GM12878 (cell line): ENCODE results near the gene F12. TPM values are rescaled to one million over a fixed set of nuclear protein-coding genes. Genes with fewer than 3 reads are reported as not detected.

Experiments used
- ATAC-seq: fragments of 200-7000 bp; cut with Tn5 transposase; 3 replicates; pipeline ENCODE4 v1.9.1; 2020; ENCODE audit warnings: mild to moderate bottlenecking, moderate library complexity
- BruUV-seq: library from RNA; stranded (reverse); fragments of 400-500 nt; replicated peaks from 2 replicates; lab custom pipeline; 2021; lab: Mats Ljungman, UMichigan
- CTCF ChIA-PET: fragments of 300-600 bp; sonication (Branson Sonifier 250); formaldehyde crosslinking; extraction: SDS; loops from one replicate; lab custom pipeline; 2021; ENCODE audit warnings: inconsistent platforms; lab: Yijun Ruan, JAX
- POLR2A ChIA-PET: fragments of 350-600 bp; formaldehyde crosslinking; extraction: SDS; loops from one replicate; lab custom pipeline; 2021; ENCODE audit warnings: inconsistent platforms; lab: Charles Lee
- RAD21 ChIA-PET: fragments of 300-600 bp; sonication (Branson Sonifier 250); formaldehyde crosslinking; loops from one replicate; lab custom pipeline; 2023; ENCODE audit warnings: antibody characterized with exemption; ENCODE audit not compliant: unreplicated experiment; lab: Charles Lee
- SMC1A ChIA-PET: fragments of 300-600 bp; sonication (Branson Sonifier 250); formaldehyde crosslinking; loops from one replicate; lab custom pipeline; 2023; ENCODE audit not compliant: unreplicated experiment, uncharacterized antibody; lab: Charles Lee
- DNase-seq: peaks from one replicate; pipeline ENCODE4 v3.0.0-alpha.2; 2011; ENCODE audit warnings: low read depth, low spot score
- FAIRE-seq: peaks from 3 replicates; lab custom pipeline; 2011; peaks lifted over from hg19 to GRCh38; lab: Jason Lieb, UNC
- H2AFZ ChIP-seq: 2 replicates; pipeline ENCODE4 v1.6.0; 2011; ENCODE audit warnings: low read depth, low read length, control low read depth; ENCODE audit not compliant: control insufficient read depth
- H3K27ac ChIP-seq: 2 replicates; pipeline ENCODE4 v1.5.1; 2011; ENCODE audit warnings: control low read depth; ENCODE audit not compliant: control insufficient read depth, insufficient read depth
- H3K27me3 ChIP-seq, 2 experiments: replicated peaks in 1 of 2; 2 replicates each; pipeline versions ENCODE4 v1.6.0 to v1.6.1; 2011; ENCODE audit warnings: low read length in 1 of 2; ENCODE audit not compliant: control insufficient read depth in 2 of 2, insufficient read depth in 2 of 2
- H3K36me3 ChIP-seq, 2 experiments: 2 replicates each; pipeline ENCODE4 v1.5.1; 2011; ENCODE audit warnings: low read length in 1 of 2; ENCODE audit not compliant: control insufficient read depth in 2 of 2, insufficient read depth in 2 of 2
- H3K4me1 ChIP-seq: 2 replicates; pipeline ENCODE4 v1.6.1; 2011; ENCODE audit warnings: mild to moderate bottlenecking, low read length, moderate library complexity, mixed read lengths; ENCODE audit not compliant: control insufficient read depth, insufficient read depth
- H3K4me2 ChIP-seq: 2 replicates; pipeline ENCODE4 v1.6.0; 2011; ENCODE audit warnings: control low read depth; ENCODE audit not compliant: control insufficient read depth, insufficient read depth
- H3K4me3 ChIP-seq: fragments of 200-600 bp; sonication (generic); 2 replicates; pipeline ENCODE4 v1.5.1; 2016
- H3K79me2 ChIP-seq: 2 replicates; pipeline ENCODE4 v1.6.0; 2011; ENCODE audit warnings: low read length; ENCODE audit not compliant: control insufficient read depth, insufficient read depth
- H3K9ac ChIP-seq: 2 replicates; pipeline ENCODE4 v1.8.0; 2011; ENCODE audit warnings: low read length, control low read depth, mixed read lengths; ENCODE audit not compliant: control insufficient read depth, insufficient read depth
- H3K9me3 ChIP-seq: replicated peaks from 3 replicates; pipeline ENCODE4 v1.5.1; 2011; ENCODE audit warnings: mild to moderate bottlenecking, low read length; ENCODE audit not compliant: control insufficient read depth, insufficient read depth
- H4K20me1 ChIP-seq: 2 replicates; pipeline ENCODE4 v1.6.0; 2011; ENCODE audit not compliant: control insufficient read depth, insufficient read depth
- BCL11A ChIP-seq: IDR thresholded peaks from 2 replicates; pipeline ENCODE4 v1.6.1; 2011; ENCODE audit warnings: low read depth, low read length
- BCL3 ChIP-seq: IDR thresholded peaks from 2 replicates; pipeline ENCODE4 v1.6.1; 2011; ENCODE audit warnings: borderline replicate concordance, low read depth, mild to moderate bottlenecking, moderate library complexity, low read length; ENCODE audit not compliant: insufficient read depth, poor library complexity, severe bottlenecking
- ELK1 ChIP-seq: IDR thresholded peaks from 2 replicates; pipeline ENCODE4 v1.6.1; 2012; ENCODE audit warnings: low read depth, low read length, improper control_type of control experiment
- GABPA ChIP-seq: IDR thresholded peaks from 2 replicates; pipeline ENCODE4 v1.6.1; 2014; ENCODE audit warnings: antibody characterized with exemption, low read depth, mild to moderate bottlenecking, inconsistent platforms
- MAX ChIP-seq: IDR thresholded peaks from 2 replicates; pipeline ENCODE4 v1.6.1; 2012; ENCODE audit warnings: low read depth, low read length, improper control_type of control experiment
- SMARCA5 ChIP-seq: fragments of 450-650 bp; IDR thresholded peaks from 2 replicates; pipeline ENCODE4 v1.6.1; 2017; ENCODE audit warnings: mild to moderate bottlenecking
- USF2 ChIP-seq: IDR thresholded peaks from 2 replicates; pipeline ENCODE4 v1.6.1; 2011; ENCODE audit warnings: low read depth, low read length, improper control_type of control experiment, borderline replicate concordance
- YY1 ChIP-seq: IDR thresholded peaks from 2 replicates; pipeline ENCODE4 v1.6.1; 2011; ENCODE audit warnings: low read depth, mild to moderate bottlenecking, low read length
- ZBTB40 ChIP-seq: fragments of 450-650 bp; IDR thresholded peaks from 2 replicates; pipeline ENCODE4 v1.6.1; 2016; ENCODE audit warnings: mild to moderate bottlenecking, moderate library complexity, borderline replicate concordance
- ZNF687 ChIP-seq: fragments of 450-650 bp; IDR thresholded peaks from 2 replicates; pipeline ENCODE4 v1.6.1; 2017; ENCODE audit warnings: mild to moderate bottlenecking, moderate library complexity
- WGBS: methylation state at CpG from one replicate; pipeline ENCODE4 v1.1.6; 2016; ENCODE audit warnings: low lambda C conversion rate; ENCODE audit not compliant: insufficient replicate concordance, insufficient coverage; ENCODE audit errors: missing lambda C conversion rate; 5-methylcytosine and 5-hydroxymethylcytosine counted together
- in situ Hi-C: fragments of 300-500 bp; cut with MboI; formaldehyde crosslinking; loops from 9 replicates; pipeline ENCODE4 v1.14.3; 2018; ENCODE audit warnings: mixed read lengths
- intact Hi-C: fragments of 100-400 bp; cut with micrococcal nuclease; formaldehyde crosslinking; loops from one replicate; pipeline ENCODE4 v1.14.2; 2022; ENCODE audit not compliant: unreplicated experiment
- polyA plus RNA-seq, 11 experiments: library from polyadenylated mRNA; depleted of rRNA in 4 of 11; unstranded in 6 of 11; stranded (reverse) in 5 of 11; fragments of >200 nt; fragmentation: Nextera tagmentation in 4 of 11; fragmentation: Illumina TruSeq in 1 of 11; extraction: Ambion mirVana in 4 of 11; extraction: Trizol in 1 of 11; gene quantifications; 1 replicate in 1 of 11; 2 replicates in 10 of 11; pipeline versions ENCODE4 v1.2.1 to v1.2.3, GENCODE V29; 2011 to 2016; ENCODE audit warnings: inconsistent platforms in 2 of 11, missing spikeins in 2 of 11, low read depth in 1 of 11
- total RNA-seq, 4 experiments: library from RNA; depleted of rRNA in 3 of 4; stranded (reverse); fragments of >200 nt in 3 of 4; fragmentation: Illumina TruSeq in 1 of 4; extraction: Trizol in 1 of 4; gene quantifications; 2 replicates each; pipeline versions ENCODE4 v1.2.1 to v1.2.3, GENCODE V29; 2013 to 2021

F12 gene
- total and polyA plus RNA-seq, 10 of the 15 experiments (the other 5 are each of a cell fraction or from before 2014, with no cell fraction given), result 0.25 to 11.3 (median 5.5) TPM

- in situ Hi-C loops, result no loop called here
- no peak for ATAC-seq
- no peak for FAIRE-seq
- TF ChIP-seq ZNF687 (no peak), MAX (no peak), GABPA (no peak), USF2 (no peak), ZBTB40 (no peak), ELK1 (no peak), BCL11A (no peak), BCL3 (no peak), YY1 (no peak), SMARCA5 (no peak)
Observed at GRCh38 chr5:177434437-177434836, 25.1 kb upstream of the F12 start.

More at GRCh38 chr5:177434437-177434836, 25.1 kb upstream of the F12 start:
- Histone ChIP-seq H3K4me1 (peaks cover 34% of the 10 kb centered on the region), H2AFZ (no peak overlapping the region), H3K4me2 (no peak overlapping the region), H4K20me1 (no peaks in the 10 kb centered on the region), H3K27ac (no peak overlapping the region), H3K27me3 (no peaks in the 10 kb centered on the region), H3K9ac (no peak overlapping the region), H3K79me2 (peaks cover 30% of the 10 kb centered on the region), H3K4me3 (no peak overlapping the region), H3K9me3 (no peaks in the 10 kb centered on the region), H3K36me3 (peaks cover 46 to 52% of the 10 kb centered on the region in 2 experiments)
- ChIA-PET POLR2A (interaction anchor here (0.7 to 13.4 kb wide), 5 partner anchors 9 to 67 kb away, joined by 3 to 358 read pairs (median 5); partner anchors contain the start of genes F12, PFN3 and PRR7), SMC1A (interaction anchor here (7.2 kb wide), 1 partner anchor 9 kb away, joined by 73 read pairs; the partner anchor contains the start of gene PRR7), CTCF (interaction anchor here (9.6 kb wide), 1 partner anchor 12 kb away, joined by 114 read pairs; the partner anchor contains the start of gene PRR7), RAD21 (interaction anchor here (11.0 kb wide), 1 partner anchor 15 kb away, joined by 288 read pairs; the partner anchor contains the start of gene PRR7)
- 87% methylated on average over 8 of the region's 8 CpGs for WGBS
- BruUV-seq, result no TSS peak
- intact Hi-C loops, result no loop called here
- no peak for DNase-seq
